ENCODE results near the gene HBQ1. TPM values are rescaled to one million over a fixed set of nuclear protein-coding genes. Genes with fewer than 3 reads are reported as not detected.

Gene HBQ1
- total RNA-seq, 1 experiment from 2014 or later, result not detected

DNA sequence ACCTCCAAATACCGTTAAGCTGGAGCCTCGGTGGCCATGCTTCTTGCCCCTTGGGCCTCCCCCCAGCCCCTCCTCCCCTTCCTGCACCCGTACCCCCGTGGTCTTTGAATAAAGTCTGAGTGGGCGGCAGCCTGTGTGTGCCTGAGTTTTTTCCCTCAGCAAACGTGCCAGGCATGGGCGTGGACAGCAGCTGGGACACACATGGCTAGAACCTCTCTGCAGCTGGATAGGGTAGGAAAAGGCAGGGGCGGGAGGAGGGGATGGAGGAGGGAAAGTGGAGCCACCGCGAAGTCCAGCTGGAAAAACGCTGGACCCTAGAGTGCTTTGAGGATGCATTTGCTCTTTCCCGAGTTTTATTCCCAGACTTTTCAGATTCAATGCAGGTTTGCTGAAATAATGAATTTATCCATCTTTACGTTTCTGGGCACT, 2.9 kb upstream of the HBQ1 start:
- CTCF ChIA-PET, result interaction anchor here (1.2 kb wide), 1 partner anchor 70 kb away, joined by 4 read pairs; no protein-coding TSS in a partner anchor

More for the DNA sequence above, 2.9 kb upstream of the HBQ1 start:
- H3K9ac ChIP-seq (ENCODE audit: low read length), result no peak overlapping the region
- H2AFZ ChIP-seq (ENCODE audit: low read depth, low read length, poor library complexity, severe bottlenecking), result no peak overlapping the region
- DNase-seq (ENCODE audit: low read depth, low spot score) (no peak), ATAC-seq (no peak)
- BruUV-seq (replicated peaks), result no TSS peak
- H4K20me1 ChIP-seq (ENCODE audit: insufficient read depth), result no peaks in the 10 kb centered on the region
- H3K79me2 ChIP-seq (ENCODE audit: insufficient read depth, low read length), result no peaks in the 10 kb centered on the region
- H3K9me3 ChIP-seq (ENCODE audit: control insufficient read depth in 1 of 2, insufficient read depth in 1 of 2, low read depth in 1 of 2, low read length in 2 of 2), result no peaks in the 10 kb centered on the region
- POLR2A ChIA-PET, result no interaction called here
- no peaks in the 10 kb centered on the region for H3K9me2 ChIP-seq (ENCODE audit: insufficient read depth)
- TF ChIP-seq EZH2phosphoT487 (IDR thresholded peaks at IDR 0.05; ENCODE audit: borderline replicate concordance) (no peak), POLR2AphosphoS5 (IDR thresholded peaks at IDR 0.05; ENCODE audit: low read depth, low read length) (no peak), FOSL1 (IDR thresholded peaks at IDR 0.05; ENCODE audit: low read depth) (no peak), POLR2A (IDR thresholded peaks at IDR 0.05; ENCODE audit: borderline replicate concordance, extremely low read depth, insufficient read depth, insufficient read length) (no peak), ZFX (IDR thresholded peaks at IDR 0.05) (no peak), EZH2 (IDR thresholded peaks at IDR 0.05) (no peak), ELF1 (IDR thresholded peaks at IDR 0.05; ENCODE audit: borderline replicate concordance, low read depth) (no peak), SIN3A (IDR thresholded peaks at IDR 0.05; ENCODE audit: low read depth) (no peak), JUND (IDR thresholded peaks at IDR 0.05) (no peak), RAD21 (IDR thresholded peaks at IDR 0.05; ENCODE audit: low read depth) (no peak), REST (IDR thresholded peaks at IDR 0.05; ENCODE audit: low read depth) (no peak), YY1 (IDR thresholded peaks at IDR 0.05; ENCODE audit: extremely low read depth, insufficient replicate concordance, low read depth, low read length) (no peak), MAX (IDR thresholded peaks at IDR 0.05) (no peak), CEBPB (IDR thresholded peaks at IDR 0.05; ENCODE audit: low read depth) (no peak), TCF7L2 (IDR thresholded peaks at IDR 0.05; ENCODE audit: borderline replicate concordance, extremely low read depth, insufficient read depth, insufficient read length) (no peak), SP1 (IDR thresholded peaks at IDR 0.05; ENCODE audit: low read depth) (no peak)
- TF ChIP-seq, protein P1, sequence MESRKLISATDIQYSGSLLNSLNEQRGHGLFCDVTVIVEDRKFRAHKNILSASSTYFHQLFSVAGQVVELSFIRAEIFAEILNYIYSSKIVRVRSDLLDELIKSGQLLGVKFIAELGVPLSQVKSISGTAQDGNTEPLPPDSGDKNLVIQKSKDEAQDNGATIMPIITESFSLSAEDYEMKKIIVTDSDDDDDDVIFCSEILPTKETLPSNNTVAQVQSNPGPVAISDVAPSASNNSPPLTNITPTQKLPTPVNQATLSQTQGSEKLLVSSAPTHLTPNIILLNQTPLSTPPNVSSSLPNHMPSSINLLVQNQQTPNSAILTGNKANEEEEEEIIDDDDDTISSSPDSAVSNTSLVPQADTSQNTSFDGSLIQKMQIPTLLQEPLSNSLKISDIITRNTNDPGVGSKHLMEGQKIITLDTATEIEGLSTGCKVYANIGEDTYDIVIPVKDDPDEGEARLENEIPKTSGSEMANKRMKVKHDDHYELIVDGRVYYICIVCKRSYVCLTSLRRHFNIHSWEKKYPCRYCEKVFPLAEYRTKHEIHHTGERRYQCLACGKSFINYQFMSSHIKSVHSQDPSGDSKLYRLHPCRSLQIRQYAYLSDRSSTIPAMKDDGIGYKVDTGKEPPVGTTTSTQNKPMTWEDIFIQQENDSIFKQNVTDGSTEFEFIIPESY (IDR thresholded peaks at IDR 0.05; ENCODE audit: extremely low read depth, insufficient replicate concordance, low read length), result no peak
- H3K27ac ChIP-seq (ENCODE audit: low read depth, low read length), result no peak overlapping the region
- H3K36me3 ChIP-seq (ENCODE audit: control insufficient read depth in 1 of 2, insufficient read depth in 2 of 2, low read length in 2 of 2), result no peaks in the 10 kb centered on the region
- H3K4me1 ChIP-seq (ENCODE audit: control insufficient read depth in 1 of 2, insufficient read depth in 2 of 2, low read length in 2 of 2), result peaks cover 0 to 5% of the 10 kb centered on the region in 2 experiments; a peak in 1 of 4 replicates
- RAD21 ChIA-PET (ENCODE audit: low non-redundant PET in 1 of 2, low total read pairs in 2 of 2, uncharacterized antibody in 2 of 2, unreplicated experiment in 2 of 2), result no interaction called here
- no peaks in the 10 kb centered on the region for H3K27me3 ChIP-seq (ENCODE audit: insufficient read depth, low read length)
- intact Hi-C loops (cut with micrococcal nuclease), result no loop called here
- H3K4me2 ChIP-seq (ENCODE audit: low read length), result no peak overlapping the region
- no peak overlapping the region for H3K4me3 ChIP-seq (replicated peaks in 1 of 2; ENCODE audit: low read depth in 1 of 2, low read length in 2 of 2)

Measured in HCT116 (cell line).